Right atrium auricular region (tissue), 2 donors: ENCODE data around the gene FBXW10. TPM values are rescaled to one million over a fixed set of nuclear protein-coding genes. Genes with fewer than 3 reads are reported as not detected.
"Not testable (repeated sequence)": the region's sequence is repeated elsewhere in the genome, so short reads cannot be mapped to it uniquely, and the experiment has no call there.

Source experiments
- DNase-seq: peaks from one replicate; pipeline ENCODE4 v3.0.0-alpha.2; 2019; ENCODE audit warnings: low spot score
- H3K27ac ChIP-seq, 2 donors: fragments of 200-600 bp; sonication (generic); 1 replicate in 1 of 2; 2 replicates in 1 of 2; pipeline ENCODE4 v1.5.1; 2016 to 2019
- H3K27me3 ChIP-seq, 2 donors: fragments of 200-600 bp; sonication (generic); one replicate each; pipeline versions ENCODE4 v1.5.1 to v1.6.0; 2017 to 2019
- H3K36me3 ChIP-seq: fragments of 200-600 bp; sonication (generic); one replicate; pipeline ENCODE4 v1.5.1; 2016
- H3K4me1 ChIP-seq, 2 donors: fragments of 200-600 bp; sonication (generic); one replicate each; pipeline versions ENCODE4 v1.5.1 to v1.6.0; 2017 to 2019
- H3K4me3 ChIP-seq, 2 donors: fragments of 200-600 bp; sonication (generic); 1 replicate in 1 of 2; 2 replicates in 1 of 2; pipeline ENCODE4 v1.5.1; 2017 to 2019; ENCODE audit warnings: mild to moderate bottlenecking in 1 of 2, moderate library complexity in 1 of 2
- H3K9me3 ChIP-seq, 2 donors: fragments of 200-600 bp; sonication (generic); one replicate each; pipeline ENCODE4 v1.5.1; 2019
- total RNA-seq, 2 donors: library from RNA; depleted of rRNA; stranded (reverse); fragments of >200 nt; gene quantifications; one replicate each; pipeline ENCODE4 v1.1.0, GENCODE V29; 2016
- TF ChIP-seq, protein P1 (sequence below), 2 donors: fragments of 200-600 bp; sonication (generic); IDR thresholded peaks; one replicate each; pipeline ENCODE4 v1.5.1; 2019; ENCODE audit warnings: antibody characterized with exemption in 2 of 2

The FBXW10 gene
- total RNA-seq, 2 donors from 2014 or later = not detected

DNA sequence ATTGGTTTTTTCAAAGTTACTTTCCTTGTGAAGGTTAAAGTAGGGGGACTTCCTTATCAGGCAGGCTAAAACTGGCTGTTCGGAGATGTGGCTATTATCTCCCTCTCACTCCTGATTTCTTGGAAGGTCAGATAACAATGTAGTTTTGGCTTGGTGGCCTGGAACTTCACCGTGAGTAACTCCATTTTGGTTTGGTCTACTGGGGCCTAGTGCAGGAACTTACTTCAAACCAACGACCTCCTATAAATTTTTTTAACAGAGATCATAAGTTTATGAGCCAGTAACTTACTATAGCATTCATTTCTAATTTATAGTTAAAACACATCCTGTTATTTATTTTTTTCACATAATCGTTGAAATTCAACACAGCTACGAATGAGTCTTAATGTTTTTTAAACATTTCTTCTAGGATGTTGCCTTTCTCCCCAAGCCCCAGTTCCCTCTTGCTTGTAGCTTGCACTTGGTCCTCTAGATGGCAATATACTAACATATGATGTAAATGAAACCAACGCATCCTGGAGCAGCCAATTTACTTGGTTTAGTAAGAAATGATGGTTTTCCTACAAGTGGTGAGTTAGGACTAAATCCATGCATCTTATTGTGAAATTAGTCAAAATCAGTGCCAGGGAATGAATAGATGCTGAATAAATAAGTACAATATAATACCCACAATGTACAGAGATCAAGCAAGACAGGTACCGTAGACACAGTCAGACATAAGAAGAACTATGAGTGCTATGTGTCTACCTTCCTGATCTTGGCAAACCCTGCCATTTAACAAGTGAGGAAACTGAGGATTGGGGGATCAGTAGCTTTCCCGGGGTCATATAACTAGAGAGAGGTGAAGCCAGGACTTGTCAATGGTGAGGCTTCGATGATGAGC lies 72.9 kb downstream of the FBXW10 start:
- H3K27ac ChIP-seq = peak overlapping the region in 1 of 2 donors; percentile 30
- not testable (repeated sequence) for H3K4me1 ChIP-seq, H3K36me3 ChIP-seq, H3K27me3 ChIP-seq, H3K9me3 ChIP-seq, H3K4me3 ChIP-seq, DNase-seq
- TF ChIP-seq, protein P1, sequence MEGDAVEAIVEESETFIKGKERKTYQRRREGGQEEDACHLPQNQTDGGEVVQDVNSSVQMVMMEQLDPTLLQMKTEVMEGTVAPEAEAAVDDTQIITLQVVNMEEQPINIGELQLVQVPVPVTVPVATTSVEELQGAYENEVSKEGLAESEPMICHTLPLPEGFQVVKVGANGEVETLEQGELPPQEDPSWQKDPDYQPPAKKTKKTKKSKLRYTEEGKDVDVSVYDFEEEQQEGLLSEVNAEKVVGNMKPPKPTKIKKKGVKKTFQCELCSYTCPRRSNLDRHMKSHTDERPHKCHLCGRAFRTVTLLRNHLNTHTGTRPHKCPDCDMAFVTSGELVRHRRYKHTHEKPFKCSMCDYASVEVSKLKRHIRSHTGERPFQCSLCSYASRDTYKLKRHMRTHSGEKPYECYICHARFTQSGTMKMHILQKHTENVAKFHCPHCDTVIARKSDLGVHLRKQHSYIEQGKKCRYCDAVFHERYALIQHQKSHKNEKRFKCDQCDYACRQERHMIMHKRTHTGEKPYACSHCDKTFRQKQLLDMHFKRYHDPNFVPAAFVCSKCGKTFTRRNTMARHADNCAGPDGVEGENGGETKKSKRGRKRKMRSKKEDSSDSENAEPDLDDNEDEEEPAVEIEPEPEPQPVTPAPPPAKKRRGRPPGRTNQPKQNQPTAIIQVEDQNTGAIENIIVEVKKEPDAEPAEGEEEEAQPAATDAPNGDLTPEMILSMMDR (IDR thresholded peaks at IDR 0.05) = peak; percentile 38 to 68

DNA sequence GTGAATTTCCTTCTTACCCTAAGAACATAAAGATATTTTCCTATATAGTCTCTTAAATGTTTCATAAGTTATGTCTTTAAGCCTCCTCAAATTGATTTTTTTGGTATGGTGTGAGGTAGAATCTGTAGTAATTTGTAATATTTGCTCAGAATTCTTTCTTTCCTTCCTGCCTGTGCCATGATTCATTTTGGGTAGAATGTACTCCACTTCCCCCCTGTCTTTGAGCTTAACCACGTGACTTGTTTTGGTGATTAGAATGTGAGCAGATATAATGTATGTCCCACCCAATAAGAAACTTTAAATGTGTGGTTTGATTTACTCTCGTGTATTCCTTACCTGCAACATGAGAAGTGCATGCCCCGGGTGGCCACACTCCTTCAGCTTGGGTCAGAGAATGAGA lies 77.6 kb downstream of the FBXW10 start:
- not testable (repeated sequence) for H3K36me3 ChIP-seq, H3K9me3 ChIP-seq, H3K4me1 ChIP-seq, DNase-seq, H3K27ac ChIP-seq, H3K27me3 ChIP-seq, H3K4me3 ChIP-seq

DNA sequence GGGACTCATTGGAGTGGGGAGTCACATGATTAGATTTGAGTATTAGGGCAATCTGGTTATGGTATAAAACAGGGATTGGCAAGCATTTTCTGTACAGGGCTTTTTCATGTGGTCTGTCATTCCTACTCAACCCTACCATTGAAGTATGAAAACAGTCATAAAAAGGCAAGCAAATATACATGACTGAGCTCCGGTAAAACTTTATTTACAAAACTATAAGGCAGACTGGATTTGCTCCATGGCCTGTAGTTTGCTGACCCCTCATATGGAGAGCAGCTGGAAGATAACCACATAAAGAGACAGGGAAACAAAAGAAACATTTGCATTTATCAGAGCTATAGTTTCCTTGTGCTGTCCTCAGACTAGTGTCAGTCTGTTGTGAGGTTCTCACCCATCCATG lies 83.8 kb downstream of the FBXW10 start:
- H3K4me3 ChIP-seq, DNase-seq, H3K27me3 ChIP-seq, H3K27ac ChIP-seq, H3K36me3 ChIP-seq, H3K9me3 ChIP-seq, H3K4me1 ChIP-seq: not testable (repeated sequence)

Other genes starting within 250 kb of the FBXW10 start
- not detected for gene TBC1D28, start 99.7 kb upstream of the FBXW10 start, total RNA-seq
- 1 to 10 TPM; 4.7 to 8.5 TPM for gene FOXO3B, start 61.7 kb upstream of the FBXW10 start, total RNA-seq
- gene TVP23B, start 37.1 kb downstream of the FBXW10 start, total RNA-seq = 10 to 100 TPM; 24.8 to 33.0 TPM
- gene PRPSAP2, start 114.1 kb downstream of the FBXW10 start, total RNA-seq = 10 to 100 TPM; 19.5 to 23.2 TPM
- under 1 TPM in 1 of 2 donors, not detected in 1; 0.16 TPM for gene SLC5A10, start 208.1 kb downstream of the FBXW10 start, total RNA-seq